Thyroid gland (tissue), 4 donors: ENCODE results near the gene GSG1L. TPM values are rescaled to one million over a fixed set of nuclear protein-coding genes. Genes with fewer than 3 reads are reported as not detected.

Source experiments
- DNase-seq, 2 donors: peaks; one replicate each; pipeline ENCODE4 v3.0.0-alpha.2; 2019
- H3K27ac ChIP-seq, 3 donors: fragments of 200-600 bp; sonication (generic); 1 replicate in 2 of 3; 2 replicates in 1 of 3; pipeline ENCODE4 v1.5.1; 2016 to 2019; ENCODE audit warnings: mild to moderate bottlenecking in 1 of 3, moderate library complexity in 1 of 3
- H3K27me3 ChIP-seq: fragments of 200-600 bp; sonication (generic); one replicate; pipeline ENCODE4 v1.5.1; 2019
- H3K36me3 ChIP-seq, 2 donors: fragments of 200-600 bp; sonication (generic); one replicate each; pipeline ENCODE4 v1.5.1; 2016 to 2019
- H3K4me1 ChIP-seq, 2 donors: fragments of 200-600 bp; sonication (generic); one replicate each; pipeline ENCODE4 v1.5.1; 2017 to 2019
- H3K4me3 ChIP-seq, 3 donors: fragments of 200-600 bp; sonication (generic); replicated peaks in 1 of 3; 1 replicate in 2 of 3; 2 replicates in 1 of 3; pipeline ENCODE4 v1.5.1; 2016; ENCODE audit warnings: mild to moderate bottlenecking in 1 of 3
- H3K9me3 ChIP-seq: fragments of 200-600 bp; sonication (generic); one replicate; pipeline ENCODE4 v1.5.1; 2017
- POLR2A ChIP-seq, 2 donors: fragments of 450-650 bp; IDR thresholded peaks; one replicate each; pipeline ENCODE4 v1.6.1; 2017; ENCODE audit warnings: antibody characterized with exemption in 2 of 2, mild to moderate bottlenecking in 2 of 2, moderate library complexity in 1 of 2
- WGBS, 2 donors: methylation state at CpG; one replicate each; pipeline ENCODE4 v1.1.5; 2017; 5-methylcytosine and 5-hydroxymethylcytosine counted together
- intact Hi-C: fragments of 100-400 bp; cut with DNase I; formaldehyde crosslinking; loops from one replicate; pipeline ENCODE4 v1.15.1; 2023
- total RNA-seq, 4 donors: library from RNA; depleted of rRNA; stranded (reverse); fragments of >200 nt; gene quantifications; one replicate each; pipeline ENCODE4 v1.2.3, GENCODE V29; 2016
- TF ChIP-seq, protein P1 (sequence below), 6 experiments: fragments of 200-600 bp in 3 of 6; fragments of 450-650 bp in 3 of 6; sonication (generic) in 3 of 6; IDR thresholded peaks; one replicate each; pipeline ENCODE4 v1.5.1; 2016 to 2019; ENCODE audit warnings: antibody characterized with exemption in 6 of 6, mild to moderate bottlenecking in 2 of 6, inconsistent platforms in 1 of 6, moderate library complexity in 1 of 6

GSG1L gene
- total RNA-seq, 4 donors from 2014 or later = not detected

DNA sequence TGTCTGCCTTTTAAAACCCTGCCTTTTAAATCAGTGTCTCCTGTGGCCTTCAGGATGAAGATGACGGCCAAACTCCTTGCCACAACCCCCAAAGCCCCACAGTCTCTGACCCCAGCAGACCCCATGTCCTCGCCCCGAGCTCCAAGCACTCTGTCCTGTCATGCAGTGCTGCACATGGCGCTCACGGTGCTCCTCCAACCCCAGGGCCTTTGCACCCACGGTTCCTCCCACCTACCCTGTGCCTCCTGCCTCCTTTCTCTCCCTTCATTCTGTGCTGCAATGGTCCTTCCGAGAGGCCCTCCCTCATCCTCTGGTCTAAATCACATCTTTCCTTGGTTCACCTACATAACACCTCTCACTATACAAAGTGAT, 278.2 kb downstream of the GSG1L start:
- no peak for DNase-seq
- H3K27me3 ChIP-seq = no peaks in the 10 kb centered on the region
- no peak overlapping the region for H3K27ac ChIP-seq
- H3K9me3 ChIP-seq = no peaks in the 10 kb centered on the region
- WGBS, 2 donors = 89 to 90% methylated on average over 7 of the region's 7 CpGs
- no peaks in the 10 kb centered on the region for H3K4me1 ChIP-seq
- no peaks in the 10 kb centered on the region for H3K36me3 ChIP-seq
- no peak for TF ChIP-seq POLR2A (IDR thresholded peaks at IDR 0.05)
- TF ChIP-seq, protein P1, sequence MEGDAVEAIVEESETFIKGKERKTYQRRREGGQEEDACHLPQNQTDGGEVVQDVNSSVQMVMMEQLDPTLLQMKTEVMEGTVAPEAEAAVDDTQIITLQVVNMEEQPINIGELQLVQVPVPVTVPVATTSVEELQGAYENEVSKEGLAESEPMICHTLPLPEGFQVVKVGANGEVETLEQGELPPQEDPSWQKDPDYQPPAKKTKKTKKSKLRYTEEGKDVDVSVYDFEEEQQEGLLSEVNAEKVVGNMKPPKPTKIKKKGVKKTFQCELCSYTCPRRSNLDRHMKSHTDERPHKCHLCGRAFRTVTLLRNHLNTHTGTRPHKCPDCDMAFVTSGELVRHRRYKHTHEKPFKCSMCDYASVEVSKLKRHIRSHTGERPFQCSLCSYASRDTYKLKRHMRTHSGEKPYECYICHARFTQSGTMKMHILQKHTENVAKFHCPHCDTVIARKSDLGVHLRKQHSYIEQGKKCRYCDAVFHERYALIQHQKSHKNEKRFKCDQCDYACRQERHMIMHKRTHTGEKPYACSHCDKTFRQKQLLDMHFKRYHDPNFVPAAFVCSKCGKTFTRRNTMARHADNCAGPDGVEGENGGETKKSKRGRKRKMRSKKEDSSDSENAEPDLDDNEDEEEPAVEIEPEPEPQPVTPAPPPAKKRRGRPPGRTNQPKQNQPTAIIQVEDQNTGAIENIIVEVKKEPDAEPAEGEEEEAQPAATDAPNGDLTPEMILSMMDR (IDR thresholded peaks at IDR 0.05) = no peak
- intact Hi-C loops = no loop called here
- H3K4me3 ChIP-seq = no peak overlapping the region

DNA sequence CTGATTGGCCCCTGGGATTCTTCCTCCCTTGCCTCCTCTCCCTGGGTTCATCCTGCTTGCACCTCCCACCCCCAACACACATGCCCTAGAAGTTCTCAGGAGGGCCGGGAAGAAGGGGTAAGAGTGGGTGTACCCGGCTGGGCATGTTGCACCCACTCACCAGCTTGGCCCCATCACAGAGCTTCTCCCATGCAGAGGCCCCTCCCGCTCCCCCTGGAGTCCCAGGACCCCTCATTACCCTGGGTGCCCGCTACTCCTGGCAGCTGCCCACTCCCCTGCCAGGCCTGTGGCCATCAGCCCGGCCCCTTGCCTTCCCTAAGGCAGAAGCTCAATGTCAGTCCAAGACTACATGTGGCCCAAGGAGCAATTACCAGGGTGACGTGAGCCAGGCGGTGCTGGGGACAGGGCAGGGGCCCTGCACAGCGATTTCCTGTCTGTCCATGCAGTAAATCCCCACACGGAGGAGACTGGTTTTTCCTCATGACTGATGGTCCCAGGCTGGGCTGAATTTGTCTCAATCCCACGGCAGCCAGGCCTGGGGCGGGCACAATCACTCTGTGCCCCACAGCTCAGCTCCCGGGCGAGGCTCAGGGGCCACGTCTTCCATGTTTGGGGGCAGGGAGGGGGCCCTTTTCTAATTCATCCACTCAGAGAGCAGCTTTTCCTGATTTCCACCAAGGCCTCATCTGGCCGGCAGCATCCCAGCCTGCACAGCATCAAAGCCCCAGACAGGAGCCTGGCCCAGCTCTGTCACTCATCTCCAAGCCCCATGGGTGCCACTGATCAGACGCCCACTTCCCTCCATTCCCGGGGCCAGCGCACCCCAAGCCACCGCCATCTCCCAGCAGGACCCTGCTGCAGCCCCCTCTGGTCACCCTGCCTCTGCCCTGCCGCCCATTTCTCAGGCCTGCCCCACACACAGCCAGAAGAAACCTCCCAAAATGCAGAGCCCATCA, 278.9 kb downstream of the GSG1L start:
- H3K27ac ChIP-seq = no peak overlapping the region
- no peak overlapping the region for H3K4me3 ChIP-seq
- H3K27me3 ChIP-seq = no peaks in the 10 kb centered on the region
- H3K4me1 ChIP-seq = peaks cover under 1 to 2% of the 10 kb centered on the region in 2 donors
- DNase-seq = no peak
- intact Hi-C loops = no loop called here
- H3K9me3 ChIP-seq = no peaks in the 10 kb centered on the region
- no peaks in the 10 kb centered on the region for H3K36me3 ChIP-seq
- no peak for TF ChIP-seq POLR2A (IDR thresholded peaks at IDR 0.05)
- TF ChIP-seq, protein P1 (IDR thresholded peaks at IDR 0.05) = no peak
- WGBS, 2 donors = 75 to 77% methylated on average over 16 to 19 of the region's 20 CpGs

DNA sequence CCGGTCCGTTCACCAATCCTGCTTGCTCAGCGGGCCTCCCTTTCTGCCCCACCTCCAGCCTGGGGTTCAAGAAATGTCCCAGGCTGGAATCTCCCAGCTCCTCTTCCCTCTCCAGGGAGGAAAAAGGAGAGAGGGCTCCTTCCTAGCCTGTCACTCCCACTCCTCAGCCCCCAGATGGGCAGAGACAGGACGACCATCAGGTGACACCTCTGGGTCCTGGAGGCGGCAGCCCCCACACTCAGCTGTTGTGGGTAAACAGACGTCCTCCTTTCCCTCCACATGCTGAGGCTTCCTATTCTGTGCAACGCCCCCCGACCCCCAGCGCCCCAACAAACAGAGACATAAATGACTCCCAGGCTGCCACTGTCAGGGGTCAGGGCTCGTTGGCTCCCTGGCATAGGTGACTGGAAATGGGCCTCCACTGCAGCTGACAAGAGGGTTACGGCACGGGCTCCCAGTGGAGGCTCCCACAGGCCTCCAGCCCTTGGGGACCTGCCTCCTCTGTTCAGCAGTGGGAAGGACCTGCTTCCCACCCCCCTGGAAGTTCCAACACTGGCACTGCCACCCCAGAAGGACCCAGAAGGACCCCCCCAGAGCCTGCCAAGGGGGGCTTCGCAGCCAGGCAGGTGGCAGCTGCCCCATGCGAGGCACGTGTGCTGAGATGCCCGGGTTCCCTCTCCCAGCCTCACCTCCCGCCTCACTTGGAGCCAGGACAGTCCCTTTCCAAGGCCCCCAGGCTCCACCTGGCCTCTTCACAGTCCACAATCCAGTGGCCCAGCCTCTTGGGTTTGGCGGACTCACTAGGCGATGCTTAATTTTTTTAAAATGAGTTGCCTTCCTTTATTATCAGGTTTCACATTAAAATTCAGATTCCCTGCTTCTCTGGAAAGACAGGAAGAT, 281.3 kb downstream of the GSG1L start:
- DNase-seq = no peak
- Histone ChIP-seq H3K4me3 (no peak overlapping the region), H3K27me3 (no peaks in the 10 kb centered on the region), H3K9me3 (no peaks in the 10 kb centered on the region), H3K27ac (no peak overlapping the region), H3K36me3 (no peaks in the 10 kb centered on the region), H3K4me1 (peaks cover 3 to 5% of the 10 kb centered on the region in 2 donors)
- intact Hi-C loops = no loop called here
- no peak for TF ChIP-seq POLR2A (IDR thresholded peaks at IDR 0.05)
- TF ChIP-seq, protein P1 (IDR thresholded peaks at IDR 0.05) = no peak
- 81 to 84% methylated on average over 16 to 19 of the region's 19 CpGs for WGBS, 2 donors

DNA sequence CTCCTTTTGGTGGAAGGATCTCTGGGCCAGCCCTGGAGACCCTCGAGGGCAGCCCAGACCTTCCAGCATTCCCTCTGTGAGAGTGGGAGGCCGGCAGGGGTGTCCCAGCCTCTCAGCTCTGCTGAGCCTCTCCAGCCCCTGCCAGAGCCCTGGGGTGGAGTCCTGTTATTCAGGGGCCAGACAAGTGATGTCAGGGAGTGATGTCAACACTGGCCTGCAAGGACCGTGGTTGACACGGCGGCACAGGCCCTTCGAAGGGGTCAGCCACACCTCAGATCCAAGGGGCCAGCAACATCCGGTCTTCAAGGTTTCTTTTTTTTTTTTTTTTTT, 282.4 kb downstream of the GSG1L start:
- intact Hi-C loops = no loop called here
- no peaks in the 10 kb centered on the region for H3K36me3 ChIP-seq
- H3K4me3 ChIP-seq = no peak overlapping the region
- no peak for DNase-seq
- no peak for TF ChIP-seq POLR2A (IDR thresholded peaks at IDR 0.05)
- TF ChIP-seq, protein P1 (IDR thresholded peaks at IDR 0.05) = no peak
- peaks cover 3 to 5% of the 10 kb centered on the region in 2 donors for H3K4me1 ChIP-seq
- WGBS, 2 donors = 70 to 74% methylated on average over 5 to 6 of the region's 7 CpGs
- no peak overlapping the region for H3K27ac ChIP-seq
- no peaks in the 10 kb centered on the region for H3K9me3 ChIP-seq
- no peaks in the 10 kb centered on the region for H3K27me3 ChIP-seq
